Stimulated activated CD4-positive, alpha-beta T cell treated with anti-CD3 and anti-CD28 coated beads, Interleukin-4, amount 100 ng/mL, for 24 hours (primary cell): ENCODE data around the gene FHAD1.

Experiments
- DNase-seq: peaks from one replicate; pipeline ENCODE4 v3.0.0-alpha.2; 2020

FHAD1 gene

DNA sequence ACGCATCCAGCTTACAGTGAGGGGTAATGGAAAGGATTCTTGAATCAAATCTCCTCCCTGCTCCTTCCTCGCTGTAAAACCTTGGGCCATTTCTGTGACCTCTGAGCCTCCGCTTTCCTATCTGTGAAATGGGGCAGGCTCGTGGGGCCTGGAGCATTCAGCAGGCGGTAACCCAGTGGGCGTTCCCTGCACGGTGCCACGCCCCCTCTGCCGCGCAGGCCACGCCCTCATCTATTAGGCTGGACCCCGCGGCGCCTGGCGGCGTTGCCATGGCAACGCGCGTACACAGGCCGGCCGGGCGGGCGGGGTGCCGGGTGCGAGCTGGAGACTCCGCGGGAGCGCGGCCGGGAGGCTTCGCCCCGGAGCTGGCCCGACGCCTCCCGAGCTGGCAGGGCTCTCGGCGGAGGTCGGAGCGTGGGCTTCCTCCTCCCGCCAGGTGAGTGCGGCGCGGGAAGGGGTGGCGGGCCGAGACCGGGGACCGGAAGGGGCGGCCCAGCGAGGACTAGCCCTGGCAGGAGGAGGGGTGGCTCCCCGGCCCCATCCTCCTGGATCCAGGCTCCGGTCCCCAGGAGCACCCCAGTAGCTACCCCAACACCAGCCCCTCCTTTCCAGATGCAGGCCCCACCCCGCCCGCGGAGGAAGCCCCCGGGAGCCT lies at the start of gene FHAD1:
Gene FHAD1, plus strand, starts transcription at position 264 of the 655 bp plus-strand sequence. CDS start 4,562 bp downstream, outside the sequence.
- DNase-seq = peak; percentile 44

- DNase-seq = no peak
Measured at GRCh38 chr1:15197591-15198447, 49.2 kb upstream of the FHAD1 start.

DNA sequence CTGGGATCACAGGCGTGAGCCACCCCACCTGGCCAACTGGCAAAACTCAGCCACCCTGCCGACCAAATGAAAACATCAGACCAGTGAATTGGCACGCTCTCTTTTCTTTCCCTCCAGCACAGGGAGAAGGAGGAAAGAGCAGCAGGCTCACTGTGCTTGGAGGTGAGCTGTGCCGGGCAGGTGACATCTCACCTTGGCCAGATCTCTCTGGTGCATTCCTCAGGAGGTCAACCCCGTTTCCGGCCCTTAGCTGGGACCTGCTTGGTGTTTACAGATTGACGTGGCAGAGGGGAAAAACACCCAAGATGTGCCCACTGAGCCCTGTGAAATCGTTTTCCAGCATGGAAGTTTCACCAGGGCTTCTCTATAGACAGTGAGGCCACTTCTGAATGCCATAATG lies 48.3 kb upstream of the FHAD1 start:
- DNase-seq = no peak

DNA sequence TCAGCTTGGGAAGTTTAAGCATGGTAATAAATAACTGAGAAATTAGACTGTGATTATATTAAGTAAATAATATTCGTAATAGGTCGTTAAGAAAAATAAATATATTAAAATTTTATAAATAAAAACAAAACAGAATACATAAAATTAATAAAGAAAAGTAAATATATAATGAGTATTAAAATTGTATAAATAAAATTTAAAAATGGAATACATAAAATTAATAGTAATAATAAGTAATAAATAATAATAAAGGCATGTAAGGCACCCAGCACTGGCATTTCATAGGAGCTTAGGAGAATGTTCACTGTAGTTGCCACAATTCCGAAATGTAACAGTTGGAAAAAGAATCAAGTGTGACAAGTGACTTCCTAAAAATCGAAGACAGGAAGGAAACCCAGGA lies 45.8 kb upstream of the FHAD1 start:
- no peak for DNase-seq

GRCh38 chr1:15201849-15202551 lies 45.0 kb upstream of the FHAD1 start:
- DNase-seq = no peak

GRCh38 chr1:15204931-15205330 lies 42.1 kb upstream of the FHAD1 start:
- no peak for DNase-seq

DNA sequence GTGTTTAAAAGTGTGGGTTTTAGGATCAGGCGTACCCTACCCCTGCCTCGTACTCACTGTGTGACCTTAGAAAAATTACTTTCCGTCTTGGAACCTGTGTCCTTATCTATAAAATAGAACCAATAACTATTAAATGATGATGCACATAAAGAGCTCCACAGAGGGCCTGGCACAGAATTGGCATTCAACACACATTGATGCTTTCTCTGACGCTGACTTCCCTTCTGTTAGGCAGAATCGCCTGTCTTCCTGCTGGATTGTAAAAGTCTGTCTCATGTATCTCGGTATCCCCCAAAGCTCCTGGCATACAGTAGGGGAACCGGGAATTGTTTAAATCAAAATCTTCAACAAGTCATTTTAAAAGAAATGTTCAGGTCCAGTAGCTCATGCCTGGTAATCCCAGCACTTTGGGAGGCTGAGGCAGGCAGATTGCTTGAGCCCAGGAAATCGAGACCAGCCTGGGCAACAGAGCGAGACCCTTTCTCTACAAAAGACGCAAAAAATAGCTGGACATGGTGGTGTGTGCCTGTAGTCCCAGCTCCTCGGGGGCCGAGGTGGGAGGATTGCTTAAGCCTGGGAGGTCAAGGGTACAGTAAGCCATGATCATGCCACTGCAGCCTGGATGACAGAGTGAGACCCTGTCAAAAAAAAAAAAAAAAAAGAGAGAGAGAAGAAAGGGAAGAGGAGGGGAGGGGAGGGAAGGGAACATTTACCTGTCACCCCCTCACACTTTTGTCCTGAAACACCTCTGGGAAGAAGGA lies 41.3 kb upstream of the FHAD1 start:
- no peak for DNase-seq

GRCh38 chr1:15206418-15207030 lies 40.5 kb upstream of the FHAD1 start:
- DNase-seq = no peak

DNA sequence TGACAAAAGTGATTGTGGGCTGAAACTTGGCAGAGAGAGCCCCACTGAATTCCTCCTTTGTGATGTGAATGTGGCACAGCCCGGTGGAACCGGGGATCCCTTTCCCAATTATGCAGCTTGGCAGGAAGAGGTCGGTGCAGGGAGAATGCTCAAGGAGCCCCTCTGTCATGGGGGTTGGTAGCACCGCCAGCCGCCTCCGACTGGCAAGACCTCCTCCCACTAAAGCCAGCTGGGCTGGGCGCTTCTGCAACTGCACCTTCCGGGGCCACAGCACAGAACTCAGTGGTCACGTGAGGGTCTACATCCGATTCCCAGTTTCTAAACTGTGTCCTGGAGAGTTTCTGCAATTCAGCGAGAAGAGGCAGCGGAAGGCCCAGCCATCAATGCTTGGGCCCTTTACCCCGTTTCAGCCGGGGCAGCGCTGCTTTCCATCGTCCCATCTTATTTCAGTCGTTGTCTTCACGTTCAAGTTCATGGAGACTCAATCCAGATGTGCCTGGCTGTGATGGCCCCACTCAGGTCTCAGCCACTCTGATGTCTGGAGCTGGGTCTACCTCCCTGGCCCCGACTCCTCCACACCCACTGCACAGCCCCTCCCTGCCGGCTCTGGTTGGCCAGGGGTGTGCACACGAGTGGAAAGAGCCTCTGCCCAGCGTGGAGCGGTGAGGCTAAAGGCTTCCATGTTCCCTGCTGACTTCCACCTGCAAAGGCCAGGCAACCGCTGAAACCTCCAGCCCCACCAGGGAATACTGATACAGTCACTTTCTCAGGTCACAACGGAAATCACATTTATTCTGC lies 39.8 kb upstream of the FHAD1 start:
- no peak for DNase-seq

- DNase-seq = no peak
Measured at GRCh38 chr1:15207829-15208429, 39.1 kb upstream of the FHAD1 start.

GRCh38 chr1:15210651-15211375 lies 36.2 kb upstream of the FHAD1 start:
- no peak for DNase-seq

DNA sequence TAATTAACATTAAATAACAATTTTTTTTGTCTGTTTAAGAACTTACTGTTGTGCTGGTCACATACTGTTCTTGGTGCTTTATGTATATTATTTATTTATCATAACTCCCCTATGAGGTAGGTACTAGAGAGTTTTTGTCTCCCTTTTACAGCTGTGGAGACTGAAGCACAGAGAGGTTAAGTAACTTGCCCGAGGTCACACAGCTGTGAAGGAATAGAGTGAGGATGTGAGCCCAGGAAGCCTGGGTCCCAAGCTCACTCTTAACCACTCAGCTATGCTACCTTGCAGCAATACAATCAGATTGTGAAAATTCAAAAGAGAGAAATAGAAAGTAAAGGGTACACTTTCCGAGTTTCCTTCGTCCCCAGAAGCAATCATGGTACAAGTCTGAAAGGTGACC lies 35.6 kb upstream of the FHAD1 start:
- DNase-seq = no peak

DNA sequence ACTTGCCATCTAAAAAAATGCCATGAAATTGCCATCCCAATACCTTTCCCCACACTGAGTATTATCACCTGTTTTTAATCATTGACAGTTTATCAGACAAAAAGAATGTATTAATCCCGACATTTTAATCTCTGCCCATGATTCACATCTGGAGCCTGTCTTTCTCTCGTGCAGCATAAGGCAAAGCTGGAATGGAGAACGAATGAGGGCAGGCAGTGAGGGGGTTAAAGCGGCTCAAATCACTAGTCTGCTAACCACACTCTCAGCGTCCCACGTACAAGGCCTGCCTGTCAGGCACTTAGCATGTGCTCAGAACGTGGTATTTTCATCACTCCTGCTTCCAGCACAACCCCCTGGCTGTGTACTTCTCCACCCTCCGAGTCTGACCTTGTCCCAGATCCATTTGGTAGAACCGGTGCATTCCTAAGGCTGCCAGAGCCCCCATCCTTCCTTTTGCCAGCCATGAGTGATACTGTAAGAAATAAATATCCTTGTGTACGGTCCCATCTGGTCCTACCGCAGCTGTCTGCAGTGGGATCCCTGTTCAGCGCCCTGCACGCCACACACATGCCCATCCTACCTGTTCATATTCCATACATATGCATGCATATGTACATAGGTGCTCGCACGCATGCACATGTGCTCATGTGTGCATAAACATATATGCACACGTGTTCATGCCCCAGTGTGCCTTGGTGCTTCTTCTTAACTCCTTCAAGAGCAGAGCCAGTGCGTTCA lies 34.6 kb upstream of the FHAD1 start:
- DNase-seq = no peak

DNA sequence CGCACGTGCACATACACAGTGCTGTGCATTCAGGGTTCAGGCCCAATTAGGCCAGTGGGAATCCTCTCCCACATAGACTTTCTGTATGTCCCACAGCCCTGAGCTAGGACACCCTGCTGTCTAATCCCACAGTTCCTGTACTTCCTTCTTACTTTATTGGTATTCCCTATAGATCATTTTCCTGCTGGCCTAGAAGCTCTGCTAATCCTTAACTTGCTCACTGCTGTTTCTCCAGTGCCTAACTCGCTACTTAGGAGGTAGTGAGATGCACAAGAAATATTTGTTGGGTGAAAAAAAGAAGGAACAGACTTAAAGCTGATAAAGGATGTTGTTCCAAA lies 34.1 kb upstream of the FHAD1 start:
- no peak for DNase-seq

GRCh38 chr1:15213341-15213821 lies 33.6 kb upstream of the FHAD1 start:
- no peak for DNase-seq

- no peak for DNase-seq
Measured at GRCh38 chr1:15214527-15214926, 32.5 kb upstream of the FHAD1 start.

DNA sequence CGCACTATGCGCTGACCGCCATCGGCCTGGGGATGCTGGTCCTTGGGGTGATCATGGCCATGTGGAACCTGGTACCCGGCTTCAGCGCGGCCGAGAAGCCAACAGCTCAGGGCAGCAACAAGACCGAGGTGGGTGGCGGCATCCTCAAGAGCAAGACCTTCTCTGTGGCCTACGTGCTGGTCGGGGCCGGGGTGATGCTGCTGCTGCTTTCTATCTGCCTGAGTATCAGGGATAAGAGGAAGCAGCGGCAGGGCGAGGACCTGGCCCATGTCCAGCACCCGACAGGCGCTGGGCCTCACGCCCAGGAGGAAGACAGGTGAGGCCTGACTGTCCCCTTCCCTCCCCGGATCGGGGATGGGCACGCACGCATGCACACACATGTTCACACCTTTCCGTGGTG lies 31.9 kb upstream of the FHAD1 start:
- DNase-seq = no peak

GRCh38 chr1:15217654-15218053 lies 29.4 kb upstream of the FHAD1 start:
- no peak for DNase-seq
